GM12891 (cell line): Measurements from ENCODE around the gene OR11H12.
"Not testable (repeated sequence)": the region's sequence is repeated elsewhere in the genome, so short reads cannot be mapped to it uniquely, and the experiment has no call there.

Experiments used
- PAX5 ChIP-seq: IDR thresholded peaks from 2 replicates; pipeline ENCODE4 v1.6.1; 2011; ENCODE audit warnings: low read length, moderate library complexity, mild to moderate bottlenecking; ENCODE audit not compliant: insufficient read depth, severe bottlenecking
- POLR2A ChIP-seq: IDR thresholded peaks from 2 replicates; pipeline ENCODE4 v1.6.1; 2011; ENCODE audit warnings: low read depth, low read length, control low read depth
- POLR2AphosphoS5 ChIP-seq: IDR thresholded peaks from 2 replicates; pipeline ENCODE4 v1.6.1; 2011; ENCODE audit warnings: low read depth, low read length, control low read depth
- POU2F2 ChIP-seq: IDR thresholded peaks from 2 replicates; pipeline ENCODE4 v1.6.1; 2011; ENCODE audit warnings: low read depth, mild to moderate bottlenecking, control low read depth, low read length, moderate library complexity
- SPI1 ChIP-seq: IDR thresholded peaks from 2 replicates; pipeline ENCODE4 v1.6.1; 2011; ENCODE audit warnings: low read depth, low read length, control low read depth
- TAF1 ChIP-seq: IDR thresholded peaks from 2 replicates; pipeline ENCODE4 v1.6.1; 2011; ENCODE audit warnings: low read depth, low read length, control low read depth

DNA sequence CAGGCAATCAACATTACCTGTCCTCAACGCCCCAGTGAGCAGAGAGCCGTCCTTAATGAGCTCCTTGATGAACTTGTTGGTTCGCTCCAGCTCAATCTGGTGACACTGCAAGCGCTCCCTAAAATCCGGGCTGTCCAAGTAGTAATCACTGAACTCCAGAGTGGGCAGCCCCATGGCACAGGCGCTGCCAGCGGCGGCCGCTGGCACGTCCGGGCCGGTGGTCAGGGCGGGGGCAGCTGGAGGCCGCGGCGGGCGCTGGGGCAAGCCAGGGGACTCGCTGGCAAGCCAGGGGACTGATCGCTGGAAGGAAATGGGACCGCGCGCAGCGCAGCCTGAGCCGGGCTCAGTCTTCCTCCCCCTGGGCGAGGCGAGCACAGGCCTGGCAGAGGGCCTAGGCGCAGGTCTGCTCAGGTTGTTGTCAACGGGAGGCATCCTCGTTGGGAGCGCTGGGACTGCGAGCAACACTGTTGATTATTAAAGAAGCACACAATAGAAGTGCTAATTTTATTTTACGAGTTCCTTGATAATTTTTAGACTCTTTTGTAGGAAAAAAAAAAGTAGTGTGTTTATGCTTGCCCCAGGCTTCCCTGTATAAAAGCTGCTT lies 25.8 kb downstream of the OR11H12 start:
- not testable (repeated sequence) for TF ChIP-seq POLR2AphosphoS5, POLR2A, SPI1, TAF1, PAX5, POU2F2
